ENCODE results near the gene LRRC70.

DNA sequence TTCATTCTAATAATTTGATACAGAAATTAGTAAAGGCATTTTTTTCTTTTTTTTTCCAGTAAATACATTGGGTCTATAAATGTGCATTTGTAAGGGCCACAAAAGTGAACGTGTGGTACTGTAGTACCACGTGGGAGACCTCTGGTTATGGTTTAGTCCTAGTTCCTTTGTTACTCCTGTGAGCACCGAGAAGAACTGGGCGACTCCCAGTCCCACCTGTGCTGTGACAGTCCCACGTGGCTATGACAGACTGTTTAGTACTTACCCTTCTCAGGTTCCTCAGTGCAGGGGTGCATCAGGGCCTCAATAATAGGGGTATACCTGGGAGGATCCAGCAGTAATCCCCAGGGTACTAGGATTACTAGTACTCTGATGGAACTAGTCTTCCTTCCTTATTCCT is 49.3 kb downstream of the LRRC70 start:
- TF ChIP-seq, protein P1, sequence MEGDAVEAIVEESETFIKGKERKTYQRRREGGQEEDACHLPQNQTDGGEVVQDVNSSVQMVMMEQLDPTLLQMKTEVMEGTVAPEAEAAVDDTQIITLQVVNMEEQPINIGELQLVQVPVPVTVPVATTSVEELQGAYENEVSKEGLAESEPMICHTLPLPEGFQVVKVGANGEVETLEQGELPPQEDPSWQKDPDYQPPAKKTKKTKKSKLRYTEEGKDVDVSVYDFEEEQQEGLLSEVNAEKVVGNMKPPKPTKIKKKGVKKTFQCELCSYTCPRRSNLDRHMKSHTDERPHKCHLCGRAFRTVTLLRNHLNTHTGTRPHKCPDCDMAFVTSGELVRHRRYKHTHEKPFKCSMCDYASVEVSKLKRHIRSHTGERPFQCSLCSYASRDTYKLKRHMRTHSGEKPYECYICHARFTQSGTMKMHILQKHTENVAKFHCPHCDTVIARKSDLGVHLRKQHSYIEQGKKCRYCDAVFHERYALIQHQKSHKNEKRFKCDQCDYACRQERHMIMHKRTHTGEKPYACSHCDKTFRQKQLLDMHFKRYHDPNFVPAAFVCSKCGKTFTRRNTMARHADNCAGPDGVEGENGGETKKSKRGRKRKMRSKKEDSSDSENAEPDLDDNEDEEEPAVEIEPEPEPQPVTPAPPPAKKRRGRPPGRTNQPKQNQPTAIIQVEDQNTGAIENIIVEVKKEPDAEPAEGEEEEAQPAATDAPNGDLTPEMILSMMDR (conservative IDR thresholded peaks at IDR 0.05; ENCODE audit: low read depth in 2 of 2) = no peak
- no peak for TF ChIP-seq EZH2 (IDR thresholded peaks at IDR 0.05; ENCODE audit: low read depth, unreplicated experiment)

All from GM23338 (cell line).